ENCODE measurements around the gene APOE. TPM values are rescaled to one million over a fixed set of nuclear protein-coding genes. Genes with fewer than 3 reads are reported as not detected.
A peak's percentile ranks its signal among the peaks of the same experiment; 100 is the strongest.

APOE gene
- total RNA-seq, 3 donors from 2014 or later = 32.7 to 74.6 (median 46.2) TPM

DNA sequence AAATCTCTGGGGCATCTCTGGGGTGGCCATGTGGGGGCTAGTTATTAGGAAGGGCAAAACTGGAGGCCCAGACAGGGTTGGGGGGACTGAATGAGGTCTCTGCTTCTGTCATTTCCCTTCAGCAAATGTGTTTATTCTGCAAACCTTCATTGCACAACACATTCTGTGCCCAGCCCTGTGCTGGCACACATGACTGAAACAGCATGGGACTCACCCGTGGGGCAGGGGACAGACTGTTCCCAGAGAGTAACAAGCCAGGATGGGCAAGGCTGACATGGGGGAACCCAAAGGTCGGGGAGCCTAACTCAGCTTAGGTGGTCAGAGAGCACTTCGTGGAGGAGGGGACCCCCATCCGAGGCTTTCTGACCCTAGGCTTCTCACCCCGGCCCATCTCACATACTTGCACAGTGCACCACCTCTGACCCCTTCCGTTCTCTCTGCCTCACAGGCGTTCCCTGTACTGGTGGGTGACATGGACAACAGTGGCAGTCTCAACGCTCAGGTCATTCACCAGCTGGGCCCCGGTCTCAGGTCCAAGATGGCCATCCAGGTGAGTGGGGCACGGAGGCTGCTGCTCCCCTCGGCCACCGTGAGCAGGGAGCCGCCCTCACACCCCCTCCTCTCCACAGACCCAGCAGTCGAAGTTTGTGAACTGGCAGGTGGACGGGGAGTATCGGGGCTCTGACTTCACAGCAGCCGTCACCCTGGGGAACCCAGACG, 12.1 kb upstream of the APOE start:
- TF ChIP-seq, protein P1, sequence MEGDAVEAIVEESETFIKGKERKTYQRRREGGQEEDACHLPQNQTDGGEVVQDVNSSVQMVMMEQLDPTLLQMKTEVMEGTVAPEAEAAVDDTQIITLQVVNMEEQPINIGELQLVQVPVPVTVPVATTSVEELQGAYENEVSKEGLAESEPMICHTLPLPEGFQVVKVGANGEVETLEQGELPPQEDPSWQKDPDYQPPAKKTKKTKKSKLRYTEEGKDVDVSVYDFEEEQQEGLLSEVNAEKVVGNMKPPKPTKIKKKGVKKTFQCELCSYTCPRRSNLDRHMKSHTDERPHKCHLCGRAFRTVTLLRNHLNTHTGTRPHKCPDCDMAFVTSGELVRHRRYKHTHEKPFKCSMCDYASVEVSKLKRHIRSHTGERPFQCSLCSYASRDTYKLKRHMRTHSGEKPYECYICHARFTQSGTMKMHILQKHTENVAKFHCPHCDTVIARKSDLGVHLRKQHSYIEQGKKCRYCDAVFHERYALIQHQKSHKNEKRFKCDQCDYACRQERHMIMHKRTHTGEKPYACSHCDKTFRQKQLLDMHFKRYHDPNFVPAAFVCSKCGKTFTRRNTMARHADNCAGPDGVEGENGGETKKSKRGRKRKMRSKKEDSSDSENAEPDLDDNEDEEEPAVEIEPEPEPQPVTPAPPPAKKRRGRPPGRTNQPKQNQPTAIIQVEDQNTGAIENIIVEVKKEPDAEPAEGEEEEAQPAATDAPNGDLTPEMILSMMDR (IDR thresholded peaks at IDR 0.05) = no peak
- H3K36me3 ChIP-seq (ENCODE audit: low read depth) = peaks cover 8% of the 10 kb centered on the region

DNA sequence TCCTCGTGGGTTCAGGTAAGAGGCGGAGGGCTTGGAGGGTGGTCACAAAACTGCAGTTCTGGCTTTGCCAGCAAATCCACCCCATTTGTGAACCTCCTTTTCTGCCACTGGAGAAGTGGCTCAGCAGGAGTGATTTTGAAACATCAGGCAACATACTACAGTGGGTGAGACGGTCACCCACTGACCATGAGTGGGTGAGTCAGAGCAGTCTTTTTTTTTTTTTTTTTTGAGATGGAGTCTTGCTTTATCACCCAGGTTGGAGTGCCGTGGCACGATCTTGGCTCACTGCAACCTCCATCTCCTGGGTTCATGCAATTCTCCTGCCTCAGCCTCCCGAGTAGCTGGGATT, 11.6 kb upstream of the APOE start:
- intact Hi-C loops (cut with DNase I, micrococcal nuclease) = no loop called here
- H3K9me3 ChIP-seq = no peaks in the 10 kb centered on the region
- DNase-seq (no peak), ATAC-seq (no peak)
- H3K4me3 ChIP-seq = no peak overlapping the region
- TF ChIP-seq, protein P1 (IDR thresholded peaks at IDR 0.05) = no peak
- peaks cover 15% of the 10 kb centered on the region for H3K4me1 ChIP-seq (ENCODE audit: low read depth)
- peaks cover 8% of the 10 kb centered on the region for H3K36me3 ChIP-seq (ENCODE audit: low read depth)

More for the DNA sequence above, 12.1 kb upstream of the APOE start:
- no peak for ATAC-seq
- no peaks in the 10 kb centered on the region for H3K9me3 ChIP-seq
- peaks cover 15% of the 10 kb centered on the region for H3K4me1 ChIP-seq (ENCODE audit: low read depth)
- no peak for DNase-seq
- intact Hi-C loops (cut with DNase I, micrococcal nuclease) = no loop called here
- no peak overlapping the region for H3K4me3 ChIP-seq

DNA sequence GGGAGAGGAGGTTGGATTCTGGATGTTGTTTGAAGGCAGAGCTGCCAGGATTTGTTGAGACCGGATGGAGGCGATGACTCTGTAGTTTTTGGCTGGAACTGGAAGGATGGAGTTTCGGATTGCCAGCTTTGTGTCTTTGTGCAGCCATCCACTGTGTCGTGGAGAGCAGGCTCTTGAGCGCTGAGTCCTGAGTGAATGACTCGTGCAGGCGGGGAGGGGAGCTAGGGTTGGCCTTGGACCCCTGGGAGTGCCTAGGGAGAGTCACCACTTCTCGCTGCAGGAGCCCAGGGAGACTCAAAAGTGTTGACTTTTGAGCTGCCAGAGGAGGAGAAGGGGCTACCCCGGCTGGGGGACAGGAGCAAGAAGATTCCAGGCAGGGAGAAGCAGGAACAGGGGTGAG, 10.7 kb upstream of the APOE start:
- DNase-seq (no peak), ATAC-seq (no peak)
- intact Hi-C loops (cut with DNase I, micrococcal nuclease) = no loop called here

DNA sequence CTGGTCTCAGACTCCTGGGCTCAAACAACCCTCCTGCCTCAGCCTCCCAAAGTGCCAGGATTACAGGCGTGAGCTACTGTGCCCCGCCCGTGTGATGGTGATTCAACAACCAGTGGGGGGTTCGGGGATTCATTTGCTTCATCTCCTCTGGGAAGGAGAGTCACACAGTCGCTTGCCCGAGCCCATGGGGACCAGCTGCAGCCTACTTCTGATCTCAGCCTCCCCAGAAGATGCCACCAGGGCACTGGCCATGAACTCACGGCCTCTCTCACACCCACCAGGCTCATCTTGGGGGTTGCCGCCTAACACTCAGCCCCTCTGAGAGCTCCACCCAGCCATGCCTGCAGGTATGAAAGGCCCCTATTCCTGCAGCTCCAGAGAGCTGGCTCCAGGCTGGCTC, 7.8 kb upstream of the APOE start:
- no peaks in the 10 kb centered on the region for H3K36me3 ChIP-seq (ENCODE audit: low read depth)
- DNase-seq (no peak), ATAC-seq (no peak)
- intact Hi-C loops (cut with DNase I, micrococcal nuclease) = no loop called here
- no peaks in the 10 kb centered on the region for H3K9me3 ChIP-seq
- H3K4me1 ChIP-seq (ENCODE audit: low read depth) = no peaks in the 10 kb centered on the region
- TF ChIP-seq, protein P1 (IDR thresholded peaks at IDR 0.05) = no peak
- H3K4me3 ChIP-seq = no peak overlapping the region

More for the DNA sequence above, 10.7 kb upstream of the APOE start:
- H3K4me3 ChIP-seq = no peak overlapping the region
- H3K9me3 ChIP-seq = no peaks in the 10 kb centered on the region
- peaks cover 11% of the 10 kb centered on the region for H3K4me1 ChIP-seq (ENCODE audit: low read depth)
- peaks cover 8% of the 10 kb centered on the region for H3K36me3 ChIP-seq (ENCODE audit: low read depth)
- TF ChIP-seq, protein P1 (IDR thresholded peaks at IDR 0.05) = no peak

DNA sequence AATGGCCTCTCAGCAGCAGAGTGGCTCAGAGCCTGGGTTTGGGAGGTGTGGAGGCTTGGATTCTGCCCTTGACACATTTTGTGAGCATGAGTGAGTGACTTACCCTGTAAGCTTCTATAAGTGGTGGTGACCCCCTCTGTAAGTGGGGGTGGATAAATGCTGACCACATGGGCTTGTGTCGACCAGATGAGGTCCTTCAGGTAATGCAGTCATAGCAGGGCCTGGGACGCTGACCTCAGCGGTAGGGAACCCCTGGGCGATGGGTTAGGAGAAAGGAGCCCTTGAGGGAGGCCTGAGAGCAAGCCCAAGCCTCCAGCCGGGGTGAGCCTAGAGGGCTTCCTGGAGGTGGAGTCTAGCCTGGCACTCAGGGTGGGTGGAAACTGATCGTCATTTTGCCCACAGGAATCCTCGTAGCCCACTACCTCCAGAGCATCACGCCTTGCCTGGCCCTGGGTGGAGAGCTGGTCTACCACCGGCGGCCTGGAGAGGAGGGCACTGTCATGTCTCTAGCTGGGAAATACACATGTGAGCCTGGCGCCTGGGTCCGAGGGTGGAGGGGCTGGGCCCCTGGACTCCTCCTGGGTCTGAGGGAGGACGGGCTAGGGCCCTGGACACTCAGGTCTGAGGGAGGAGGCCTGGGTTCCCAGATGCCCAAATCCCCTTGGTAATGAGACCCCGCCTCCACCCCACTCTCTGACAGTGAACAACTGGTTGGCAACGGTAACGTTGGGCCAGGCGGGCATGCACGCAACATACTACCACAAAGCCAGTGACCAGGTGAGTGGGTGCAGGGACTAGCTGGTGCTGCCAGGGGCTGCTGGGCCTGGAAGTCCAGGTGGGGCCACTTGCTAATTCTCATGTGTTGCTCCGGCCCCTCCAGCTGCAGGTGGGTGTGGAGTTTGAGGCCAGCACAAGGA, 5.0 kb upstream of the APOE start:
- H3K4me3 ChIP-seq = no peak overlapping the region
- H3K9me3 ChIP-seq = no peaks in the 10 kb centered on the region
- DNase-seq (peak in 1 of 3 donors; percentile 12), ATAC-seq (no peak)
- intact Hi-C loops (cut with DNase I, micrococcal nuclease) = no loop called here
- H3K36me3 ChIP-seq (ENCODE audit: low read depth) = no peaks in the 10 kb centered on the region
- TF ChIP-seq, protein P1 (IDR thresholded peaks at IDR 0.05) = no peak
- peaks cover 3% of the 10 kb centered on the region for H3K4me1 ChIP-seq (ENCODE audit: low read depth)

All from mucosa of descending colon (tissue), 3 donors.